NCI-H774 (cell line): ENCODE measurements around the gene SAMD11.

Experiments
- DNase-seq: peaks from one replicate; lab custom pipeline; 2025; lab: John Stamatoyannopoulos, UW

Gene SAMD11

DNA sequence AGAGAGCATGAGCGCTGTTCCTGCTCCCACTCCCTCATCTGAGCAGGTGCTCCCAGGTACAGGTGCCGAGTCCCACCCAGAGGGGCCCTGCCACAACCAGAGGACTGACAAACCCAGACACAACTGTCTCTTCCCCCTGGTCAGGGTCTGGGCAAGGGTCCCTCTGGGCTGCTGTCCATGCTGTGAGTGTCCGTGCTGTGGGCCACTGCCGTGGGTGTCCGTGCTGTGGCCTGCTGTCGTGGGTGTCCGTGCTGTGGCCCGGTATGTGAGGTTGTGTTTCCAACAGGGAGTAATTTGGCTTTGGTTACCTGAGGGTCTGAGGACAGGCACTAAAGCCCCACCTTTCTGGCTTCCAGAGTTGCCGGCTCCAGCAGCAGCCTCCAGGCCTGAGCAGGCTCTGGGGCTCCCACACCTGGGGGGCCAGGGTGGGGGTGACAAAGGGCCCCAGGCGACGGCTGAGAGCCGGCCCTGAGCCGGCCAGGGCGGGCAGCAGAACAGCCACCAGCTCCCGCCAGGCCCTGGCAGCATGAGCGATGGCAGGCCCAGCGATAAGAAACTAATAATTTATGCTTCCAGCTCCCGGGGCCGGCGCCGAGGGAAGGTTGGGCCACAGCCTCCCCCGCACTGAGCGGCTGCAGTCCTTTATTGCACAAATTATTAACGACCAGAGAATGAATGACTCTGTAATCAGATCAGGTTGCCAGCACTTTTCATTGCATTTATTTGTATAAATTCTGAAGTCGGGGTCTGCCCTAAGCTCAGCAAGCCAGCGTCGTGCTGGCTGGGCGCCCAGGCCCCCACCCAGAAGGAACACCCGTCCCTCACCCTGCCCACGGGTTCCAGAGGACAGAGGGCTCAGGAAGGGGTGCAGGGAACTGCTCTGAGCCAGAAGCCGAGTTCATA is 7.3 kb upstream of the SAMD11 start:
- DNase-seq: no peak

DNA sequence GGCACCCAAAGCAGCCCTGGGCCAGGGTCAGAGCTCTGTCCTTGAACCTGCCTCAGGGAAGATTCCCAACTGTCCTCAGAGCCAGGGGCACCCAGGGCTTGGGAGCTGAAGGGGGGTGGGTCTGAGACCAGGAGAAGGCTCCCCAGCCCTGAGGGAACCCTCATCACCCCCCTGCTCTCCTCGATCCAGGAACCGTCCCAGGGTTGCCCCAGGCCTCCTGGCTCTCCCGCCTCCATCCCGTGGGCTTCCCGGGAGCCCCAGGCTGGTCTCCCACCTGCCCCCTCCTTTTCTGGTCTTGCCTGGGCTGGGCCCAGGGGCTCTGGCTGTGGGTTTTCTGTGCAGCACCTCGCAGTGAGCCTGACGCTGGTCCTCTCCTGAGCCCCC is 6.7 kb upstream of the SAMD11 start:
- no peak for DNase-seq

DNA sequence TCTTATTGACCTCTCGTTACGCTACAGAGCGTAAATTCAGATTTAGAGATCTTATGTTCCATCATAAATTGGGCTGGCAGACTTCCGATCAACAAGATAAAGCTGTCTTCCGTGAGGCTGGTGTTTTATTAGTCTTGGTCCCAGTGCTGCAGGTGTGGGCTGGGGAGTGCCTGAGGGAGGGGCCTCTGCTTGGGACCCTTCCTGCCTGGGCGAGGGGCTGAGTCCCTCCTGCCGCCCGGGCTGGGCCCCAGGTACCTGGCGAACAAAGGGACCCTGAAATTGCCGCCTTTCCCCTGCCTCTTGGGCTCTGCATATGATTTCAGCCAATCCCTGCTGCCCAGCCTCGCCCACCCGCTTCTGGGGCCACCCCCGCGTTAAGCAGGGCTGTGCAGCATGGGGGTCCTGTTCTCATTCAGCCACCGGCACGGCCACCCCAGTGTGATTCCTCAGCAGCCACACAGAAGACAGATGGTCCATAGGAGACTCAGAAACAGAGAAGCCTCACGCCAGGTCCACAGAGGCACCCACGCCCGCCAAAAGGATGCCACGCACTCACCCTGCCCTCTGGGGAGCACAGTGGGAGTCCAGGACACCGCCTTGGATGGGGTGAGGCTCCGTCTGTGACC is 6.1 kb upstream of the SAMD11 start:
- no peak for DNase-seq

DNA sequence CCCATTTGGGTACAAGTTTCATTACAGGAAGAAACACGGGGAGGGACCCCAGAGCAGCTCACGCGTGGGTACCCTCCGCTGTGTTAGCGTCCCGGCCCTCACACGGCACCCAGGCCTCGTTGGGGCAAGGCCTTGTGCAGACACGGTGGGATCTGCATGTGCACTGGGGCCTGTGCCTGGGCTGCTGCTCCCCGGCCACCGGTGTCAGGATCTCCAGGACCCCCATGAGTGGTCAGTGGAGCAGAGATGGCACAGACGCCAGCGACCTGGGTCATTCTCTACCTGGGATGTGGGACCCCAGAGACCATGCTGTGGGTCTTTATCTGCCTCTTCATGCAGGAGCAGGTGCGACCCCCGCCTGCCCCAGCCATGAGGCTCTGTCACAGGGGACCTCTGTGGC is 5.4 kb upstream of the SAMD11 start:
- DNase-seq: no peak

DNA sequence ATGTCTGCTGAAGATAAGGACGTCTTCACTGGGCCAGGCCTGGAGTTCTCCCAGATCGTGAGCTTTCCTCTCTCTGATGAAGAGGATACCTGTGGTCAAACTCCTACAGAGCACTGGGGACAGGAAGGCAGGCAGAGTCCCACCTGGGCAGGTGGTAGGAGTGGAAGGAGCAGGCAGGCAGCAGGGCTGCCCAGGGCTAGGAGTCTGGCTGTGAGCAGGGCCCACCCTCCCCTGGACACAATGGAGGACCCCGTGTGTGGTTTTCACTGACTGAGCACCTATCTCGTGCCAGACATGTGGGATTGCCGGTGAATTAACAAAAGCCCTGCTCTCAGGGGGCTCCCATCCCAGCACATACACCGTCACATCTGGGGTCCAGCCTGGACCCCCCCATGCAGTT is 4.9 kb upstream of the SAMD11 start:
- no peak for DNase-seq

DNA sequence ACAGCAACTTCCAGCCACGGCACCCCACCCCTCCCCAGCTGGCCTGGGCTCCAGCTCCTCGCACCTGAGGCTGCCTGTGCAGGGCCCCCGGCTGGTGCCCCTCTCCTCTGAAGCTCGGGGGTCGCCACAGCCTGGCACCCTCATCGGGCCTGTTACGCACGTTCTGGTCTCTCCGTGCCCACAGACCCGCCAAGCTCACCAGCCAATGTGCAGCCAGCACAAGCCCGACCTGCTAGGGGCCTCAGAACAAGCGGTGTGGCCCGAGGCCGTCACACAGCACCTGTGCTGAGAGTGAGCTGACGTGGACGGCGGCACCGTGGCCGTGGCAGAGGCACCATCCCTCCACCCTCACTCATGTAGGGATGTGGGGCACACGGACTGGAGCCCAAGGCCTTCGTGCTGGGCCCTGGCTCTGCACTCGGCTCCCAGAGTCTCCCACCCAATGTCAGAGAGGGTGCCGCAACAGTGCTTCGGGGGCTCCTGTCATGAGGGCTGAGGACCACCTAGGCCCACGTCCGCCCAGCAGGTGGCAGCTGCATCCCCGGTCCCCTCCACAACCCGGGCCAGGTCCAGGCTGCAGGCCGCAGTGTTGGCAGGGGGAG is 4.4 kb upstream of the SAMD11 start:
- DNase-seq: no peak

DNA sequence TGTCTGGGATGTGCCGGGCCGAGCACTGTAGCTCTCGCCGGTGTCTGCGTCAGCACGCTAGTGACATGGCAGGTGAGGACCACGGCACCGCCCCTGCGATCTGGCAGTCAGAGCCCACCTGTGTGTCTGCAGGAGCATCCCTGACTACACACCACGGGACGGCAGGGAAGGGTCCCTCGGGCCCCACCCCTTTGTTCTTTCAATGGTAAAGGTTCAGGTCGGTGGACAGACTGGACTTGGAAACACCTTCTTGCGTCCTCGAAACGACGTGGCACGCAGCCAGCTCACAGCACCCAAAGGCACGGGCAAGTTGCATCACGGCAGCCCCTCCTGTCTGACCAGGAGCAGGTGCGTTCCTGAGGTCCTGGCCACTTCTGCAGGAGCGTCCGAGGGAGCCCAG is 3.7 kb upstream of the SAMD11 start:
- no peak for DNase-seq

DNA sequence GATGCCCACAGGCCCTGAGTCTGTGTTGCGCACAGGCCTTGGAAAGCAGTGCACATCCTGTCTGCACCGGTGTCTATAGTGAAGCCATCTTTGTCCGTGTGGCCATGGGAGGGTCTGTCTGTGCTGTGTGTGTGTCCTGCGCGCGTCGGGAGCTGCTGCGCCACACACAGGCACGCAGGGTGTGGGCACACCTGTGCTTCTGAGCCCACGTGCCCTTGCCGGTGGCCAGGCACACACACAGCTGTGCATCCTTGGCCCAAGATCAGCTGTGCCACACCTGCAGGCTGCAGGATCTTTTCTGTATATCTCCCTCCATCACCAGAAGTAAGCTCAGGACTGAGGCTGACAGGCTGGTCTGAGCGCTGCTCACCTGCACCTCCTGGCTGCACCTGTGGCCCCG is 3.2 kb upstream of the SAMD11 start:
- DNase-seq: no peak

DNA sequence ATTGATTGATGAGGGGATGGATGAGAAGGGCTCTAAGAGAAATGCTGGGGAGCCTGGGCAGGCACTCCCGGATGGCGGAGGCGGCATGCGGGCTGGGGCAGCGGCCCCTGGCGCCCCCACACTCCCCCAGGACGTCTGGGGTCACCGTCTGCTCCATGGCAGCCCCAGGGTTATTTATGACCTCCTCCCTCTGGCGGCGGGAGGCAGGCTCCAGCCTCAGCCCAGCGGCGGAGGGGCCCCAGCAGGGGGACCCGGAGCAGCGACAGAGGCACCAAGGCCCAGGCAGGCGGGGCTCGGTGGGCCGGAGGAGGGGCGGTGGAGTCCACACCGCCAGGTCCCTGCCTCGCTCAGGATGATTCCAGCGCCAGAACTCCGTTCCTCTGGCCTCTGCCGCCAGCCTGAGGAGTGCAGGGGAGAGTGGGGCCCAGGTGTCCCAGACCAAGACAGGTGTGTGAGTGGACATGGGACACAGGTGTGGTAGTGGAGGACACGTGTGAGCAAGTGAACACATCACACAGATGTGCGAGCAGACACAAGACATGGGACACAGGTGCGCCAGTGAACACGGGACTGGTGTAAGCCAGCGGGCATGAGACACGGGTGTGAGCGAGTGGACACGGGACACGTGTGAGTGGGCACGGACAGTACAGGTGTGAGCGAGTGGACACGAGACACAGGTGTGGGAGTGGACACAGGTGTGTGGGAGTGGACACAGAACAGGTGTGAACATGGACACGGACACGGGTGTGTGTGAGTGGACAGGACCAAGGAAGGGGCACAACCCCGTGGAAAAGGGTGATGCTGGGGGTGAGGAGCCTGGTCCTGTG is 2.5 kb upstream of the SAMD11 start:
- peak; percentile 49 for DNase-seq

DNA sequence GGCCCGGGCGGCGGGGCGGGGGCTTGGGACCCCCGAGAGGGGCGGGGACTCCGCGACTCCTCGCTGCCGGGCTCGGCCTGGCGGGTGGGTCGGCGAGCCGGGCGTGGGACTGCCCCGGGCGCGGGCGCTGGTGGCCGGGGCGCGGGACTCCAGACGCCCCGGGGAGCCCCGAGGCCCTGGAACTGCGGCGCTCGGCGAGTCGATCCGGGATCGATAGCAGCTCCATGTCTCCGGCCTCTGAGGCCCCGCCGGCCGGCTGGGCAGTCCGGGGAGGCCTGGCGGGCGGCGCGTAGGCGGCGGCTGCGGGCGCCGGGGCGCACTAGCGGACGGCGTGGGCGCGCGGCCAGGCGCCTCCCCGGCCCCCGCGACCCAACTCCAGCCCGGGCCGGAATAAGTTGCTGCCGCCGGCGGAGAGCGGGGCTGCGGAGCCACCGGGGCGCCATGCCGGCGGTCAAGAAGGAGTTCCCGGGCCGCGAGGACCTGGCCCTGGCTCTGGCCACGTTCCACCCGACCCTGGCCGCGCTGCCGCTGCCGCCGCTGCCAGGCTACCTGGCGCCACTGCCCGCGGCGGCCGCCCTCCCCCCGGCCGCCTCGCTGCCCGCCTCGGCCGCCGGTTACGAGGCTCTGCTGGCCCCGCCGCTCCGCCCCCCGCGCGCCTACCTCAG is 400 bp downstream of the SAMD11 start:
- DNase-seq: no peak

DNA sequence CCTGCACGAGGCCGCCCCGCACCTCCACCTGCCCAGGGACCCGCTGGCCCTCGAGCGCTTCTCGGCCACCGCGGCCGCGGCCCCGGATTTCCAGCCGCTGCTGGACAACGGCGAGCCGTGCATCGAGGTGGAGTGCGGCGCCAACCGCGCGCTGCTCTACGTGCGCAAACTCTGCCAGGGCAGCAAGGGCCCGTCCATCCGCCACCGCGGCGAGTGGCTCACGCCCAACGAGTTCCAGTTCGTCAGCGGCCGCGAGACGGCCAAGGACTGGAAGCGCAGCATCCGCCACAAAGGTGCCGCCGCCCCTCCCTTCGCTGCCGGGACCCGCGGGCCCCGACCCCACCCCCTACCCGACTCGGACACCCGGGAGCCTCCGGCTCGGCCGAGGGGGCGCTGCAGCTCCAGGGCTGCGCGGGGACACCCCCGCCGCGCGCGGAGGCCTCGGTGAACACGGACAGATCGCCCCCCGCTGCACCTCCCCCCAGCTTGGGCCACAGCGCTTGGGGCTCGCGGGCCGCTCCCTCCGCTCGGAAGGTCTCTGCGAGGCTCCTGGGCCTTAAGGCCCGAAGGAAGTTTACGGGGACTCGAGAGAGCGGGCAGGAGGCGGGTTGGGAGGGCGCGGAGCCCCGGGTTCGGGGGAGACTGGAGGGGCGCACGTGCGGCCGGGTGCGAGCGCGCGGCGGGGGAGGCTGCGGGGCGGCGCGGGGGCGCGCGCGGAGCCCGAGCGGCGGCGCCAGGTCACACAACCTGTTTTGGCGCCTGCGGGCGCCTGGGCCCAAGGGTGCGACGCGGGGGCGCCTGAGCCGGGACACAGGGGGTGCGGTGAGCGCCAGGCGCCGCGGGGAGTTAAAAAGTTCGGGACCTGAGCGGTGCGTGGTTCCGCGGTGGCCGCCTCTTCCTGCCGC is 1.2 kb downstream of the SAMD11 start:
- no peak for DNase-seq

DNA sequence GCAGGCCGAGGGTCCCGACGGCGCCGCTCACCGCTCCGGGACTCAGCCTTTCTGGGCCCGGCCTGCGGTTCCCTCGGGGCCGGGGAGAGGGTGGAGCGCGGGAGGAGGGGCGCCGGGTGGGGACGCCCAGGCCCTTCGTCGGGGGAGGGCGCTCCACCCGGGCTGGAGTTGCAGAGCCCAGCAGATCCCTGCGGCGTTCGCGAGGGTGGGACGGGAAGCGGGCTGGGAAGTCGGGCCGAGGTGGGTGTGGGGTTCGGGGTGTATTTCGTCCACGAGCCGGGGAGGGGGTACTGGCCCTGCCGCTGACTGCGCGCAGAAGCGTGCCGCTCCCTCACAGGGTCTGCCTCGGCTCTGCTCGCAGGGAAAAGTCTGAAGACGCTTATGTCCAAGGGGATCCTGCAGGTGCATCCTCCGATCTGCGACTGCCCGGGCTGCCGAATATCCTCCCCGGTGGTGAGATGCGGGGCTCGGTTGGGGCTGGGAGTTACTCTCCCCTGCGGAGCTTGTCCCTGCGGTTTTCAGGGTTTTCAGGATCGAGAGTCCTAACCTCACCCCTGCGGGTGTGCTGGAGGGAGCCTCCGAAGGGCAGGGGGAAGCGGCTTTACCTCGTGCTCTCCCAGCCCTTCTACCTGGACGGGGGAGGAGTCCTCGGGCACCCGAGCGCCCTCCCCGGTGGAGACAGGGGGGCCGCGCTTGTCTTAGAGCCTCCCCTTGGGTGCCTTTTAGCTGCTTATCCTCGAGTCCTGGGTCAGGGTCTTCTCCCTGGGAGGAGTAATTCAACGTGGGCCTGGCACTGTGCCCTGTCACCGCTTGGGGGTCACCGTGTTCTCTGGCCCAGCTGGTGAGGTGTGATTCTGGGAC is 2.1 kb downstream of the SAMD11 start:
- no peak for DNase-seq

DNA sequence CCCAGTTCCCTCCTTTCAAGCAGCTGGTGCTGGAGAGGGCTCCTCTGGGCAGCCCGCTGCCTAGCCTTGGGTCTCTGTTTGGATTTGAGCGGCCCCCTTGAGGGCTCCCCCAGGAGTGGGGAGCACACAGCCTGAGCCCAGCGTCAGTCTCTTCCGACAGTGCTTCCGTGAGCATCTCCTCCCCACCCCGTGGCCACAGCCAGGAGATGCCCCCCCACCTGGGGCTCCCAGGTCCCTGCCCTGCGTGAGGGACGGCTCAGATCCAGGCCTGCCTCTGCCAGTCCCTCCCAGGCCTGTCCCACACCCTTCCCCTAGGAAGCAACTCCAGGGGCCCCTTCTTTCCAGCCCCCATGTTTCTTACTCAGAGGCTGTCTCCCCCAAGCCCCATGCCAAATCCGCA is 3.5 kb downstream of the SAMD11 start:
- DNase-seq: no peak

DNA sequence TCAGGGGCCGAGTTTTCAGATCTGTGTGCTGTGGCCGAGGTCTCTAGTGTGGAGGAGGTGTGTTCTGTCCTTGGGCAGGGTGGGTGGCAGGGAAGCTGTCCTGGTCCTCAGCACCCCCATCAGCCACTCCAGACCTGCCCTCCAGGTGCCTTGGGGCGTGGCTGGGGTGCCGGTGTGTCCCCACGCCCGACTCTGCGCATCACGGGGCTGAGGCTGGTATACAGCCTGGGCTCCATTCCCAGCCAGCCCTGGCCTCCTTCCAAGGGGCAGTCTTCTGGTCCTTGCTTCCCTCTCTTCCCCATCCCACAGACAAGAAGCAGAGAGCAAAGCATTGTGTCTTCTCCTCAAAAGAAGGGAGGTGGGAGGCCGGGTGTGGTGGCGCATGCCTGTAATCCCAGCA is 4.0 kb downstream of the SAMD11 start:
- no peak for DNase-seq

DNA sequence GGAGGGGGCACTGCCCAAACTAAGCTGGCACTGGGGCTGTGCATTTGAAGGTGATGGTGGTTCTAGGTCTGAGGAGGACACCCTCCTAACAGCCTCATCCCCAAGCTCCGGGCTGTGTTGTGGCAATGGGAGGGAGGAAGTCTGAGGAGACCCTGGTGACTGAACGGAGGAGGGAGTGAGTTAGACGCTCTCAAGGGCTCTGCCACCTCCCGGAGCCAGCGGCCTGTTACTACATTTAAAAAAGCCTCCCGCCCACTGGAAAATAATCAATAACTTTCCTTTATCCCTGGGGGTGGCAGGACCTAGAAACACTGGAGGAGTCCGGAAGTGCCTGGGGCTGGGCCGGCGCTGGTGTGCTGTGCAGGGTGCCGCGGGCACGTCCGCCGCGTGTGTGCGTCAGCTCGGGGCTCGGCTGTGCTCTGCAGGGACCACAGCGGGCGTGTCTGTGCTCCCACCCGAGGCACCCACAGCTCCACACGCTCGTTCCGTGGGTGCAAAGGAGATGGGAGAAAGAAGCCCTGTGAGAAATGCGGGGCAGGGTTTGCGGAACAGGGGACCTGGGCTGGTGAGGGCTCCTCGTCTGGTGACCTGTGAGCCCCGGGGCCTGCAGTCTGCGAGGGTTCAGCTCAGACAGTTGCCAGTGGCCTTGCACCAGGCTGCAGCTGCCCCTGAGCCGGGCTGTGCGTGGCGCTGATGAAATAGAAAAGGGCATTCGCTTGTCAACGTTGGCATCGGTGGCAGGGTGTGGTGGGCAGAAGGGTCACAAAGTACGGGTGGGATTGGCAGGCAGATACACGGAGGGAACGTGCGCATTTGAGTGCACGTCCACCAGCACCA is 5.3 kb downstream of the SAMD11 start:
- DNase-seq: no peak

DNA sequence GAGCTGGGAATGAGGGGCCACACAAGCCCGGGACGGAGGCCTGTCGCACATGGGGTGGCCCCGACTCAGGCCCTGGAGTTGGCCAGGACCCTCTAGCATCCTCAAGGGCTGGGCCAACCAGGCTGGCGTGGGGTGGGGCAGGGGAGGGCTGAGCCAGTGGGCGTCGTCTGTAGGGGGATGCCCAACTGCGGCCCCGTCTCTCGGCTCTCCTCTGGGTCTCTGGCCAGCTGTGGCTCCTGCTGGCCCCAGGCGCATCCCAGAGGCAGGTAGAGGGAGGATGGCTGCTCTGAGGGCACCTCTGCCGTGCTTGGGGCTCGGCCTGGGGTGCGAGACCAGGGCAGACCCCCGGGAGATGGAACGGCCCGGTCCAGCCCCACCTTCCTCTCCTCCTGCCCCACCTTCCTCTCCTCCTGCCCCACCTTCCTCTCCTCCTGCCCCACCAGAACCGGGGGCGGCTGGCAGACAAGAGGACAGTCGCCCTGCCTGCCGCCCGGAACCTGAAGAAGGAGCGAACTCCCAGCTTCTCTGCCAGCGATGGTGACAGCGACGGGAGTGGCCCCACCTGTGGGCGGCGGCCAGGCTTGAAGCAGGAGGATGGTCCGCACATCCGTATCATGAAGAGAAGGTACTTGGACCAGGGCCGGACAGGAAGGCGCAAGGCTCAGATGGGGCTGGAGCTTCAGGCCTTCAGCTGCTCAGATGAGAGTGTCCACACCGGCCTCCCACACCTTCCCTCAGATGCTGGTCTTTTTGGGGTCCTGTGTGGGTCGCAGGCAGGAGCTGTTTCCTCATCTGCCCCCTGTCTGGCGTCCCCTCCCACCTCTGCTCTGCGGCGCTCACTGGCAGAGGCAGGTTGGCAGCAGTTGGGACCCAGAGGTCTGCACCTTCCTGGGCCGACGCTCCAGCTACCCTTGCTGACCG is 6.2 kb downstream of the SAMD11 start:
- no peak for DNase-seq

DNA sequence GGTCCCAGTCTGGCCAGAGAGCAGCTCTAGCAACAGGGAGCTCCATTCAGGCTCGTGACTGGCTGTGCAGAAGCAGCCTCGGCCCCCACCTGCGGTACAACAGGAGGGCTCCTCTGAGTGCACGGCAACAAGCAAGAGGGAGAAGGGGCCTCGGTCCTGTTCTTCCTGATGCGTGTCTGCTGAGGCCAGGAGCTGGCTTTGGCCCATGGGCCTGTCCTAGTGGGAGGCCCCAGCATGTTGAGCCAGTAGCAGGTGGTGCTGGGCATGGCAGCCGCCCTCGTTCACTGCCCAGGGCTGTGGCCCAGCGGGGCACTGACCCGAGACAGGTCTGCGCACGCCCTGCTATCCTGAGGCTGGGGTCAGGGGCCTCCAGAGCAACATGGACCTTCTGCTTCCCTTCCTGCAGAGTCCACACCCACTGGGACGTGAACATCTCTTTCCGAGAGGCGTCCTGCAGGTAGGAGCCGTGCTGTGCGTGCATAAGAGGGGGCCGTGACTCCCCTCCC is 7.0 kb downstream of the SAMD11 start:
- no peak for DNase-seq
